ES-I3 (cell line): ENCODE data around the gene TRA2A.
"Not testable (repeated sequence)": the region's sequence is repeated elsewhere in the genome, so short reads cannot be mapped to it uniquely, and the experiment has no call there.

Experiments
- H3K36me3 ChIP-seq: 2 replicates; pipeline ENCODE4 v1.6.1; 2013; ENCODE audit warnings: mild to moderate bottlenecking, low read length, control low read depth, moderate library complexity; ENCODE audit not compliant: insufficient read depth
- H3K4me1 ChIP-seq: 2 replicates; pipeline ENCODE4 v1.6.1; 2013; ENCODE audit warnings: mild to moderate bottlenecking, control low read depth, low read length; ENCODE audit not compliant: insufficient read depth
- H3K9ac ChIP-seq: 2 replicates; pipeline ENCODE4 v1.6.1; 2013; ENCODE audit warnings: low read depth, mild to moderate bottlenecking, low read length, moderate library complexity
- H3K9me3 ChIP-seq: 2 replicates; pipeline ENCODE4 v1.6.1; 2013; ENCODE audit warnings: mild to moderate bottlenecking, low read length, moderate library complexity; ENCODE audit not compliant: control insufficient read depth, insufficient read depth

TRA2A gene

GRCh38 chr7:23530405-23530804, 1.4 kb downstream of the TRA2A start:
- Histone ChIP-seq H3K4me1 (peaks cover 12% of the 10 kb centered on the region; the same call in 1 of the 2 replicates), H3K9ac (peak overlapping the region; percentile 100), H3K9me3 (no peaks in the 10 kb centered on the region), H3K36me3 (no peaks in the 10 kb centered on the region)

GRCh38 chr7:23529262-23529859, 2.4 kb downstream of the TRA2A start:
- H3K9me3 ChIP-seq, result no peaks in the 10 kb centered on the region
- H3K4me1 ChIP-seq, result peaks cover 12% of the 10 kb centered on the region; the same call in 1 of the 2 replicates
- peak overlapping the region; percentile 100; the same call in 1 of the 2 replicates for H3K9ac ChIP-seq
- no peaks in the 10 kb centered on the region for H3K36me3 ChIP-seq

GRCh38 chr7:23525611-23526010, 6.2 kb downstream of the TRA2A start:
- not testable (repeated sequence) for H3K36me3 ChIP-seq, H3K4me1 ChIP-seq, H3K9me3 ChIP-seq, H3K9ac ChIP-seq

- Histone ChIP-seq H3K9ac (no peak overlapping the region), H3K36me3 (peaks cover 13% of the 10 kb centered on the region), H3K4me1 (peaks cover 7% of the 10 kb centered on the region; the same call in 1 of the 2 replicates), H3K9me3 (no peaks in the 10 kb centered on the region)
These were observed 7.3 kb downstream of the TRA2A start for GRCh38 chr7:23524473-23524872.

GRCh38 chr7:23523486-23524075, 8.2 kb downstream of the TRA2A start:
- peaks cover 7% of the 10 kb centered on the region; the same call in 1 of the 2 replicates for H3K4me1 ChIP-seq
- no peaks in the 10 kb centered on the region for H3K9me3 ChIP-seq
- peaks cover 21% of the 10 kb centered on the region for H3K36me3 ChIP-seq
- no peak overlapping the region for H3K9ac ChIP-seq

- Histone ChIP-seq H3K9ac (no peak overlapping the region), H3K36me3 (peaks cover 41% of the 10 kb centered on the region), H3K9me3 (no peaks in the 10 kb centered on the region), H3K4me1 (no peaks in the 10 kb centered on the region)
These were observed 11.2 kb downstream of the TRA2A start for GRCh38 chr7:23520582-23520981.

GRCh38 chr7:23514755-23515154, 17.0 kb downstream of the TRA2A start:
- H3K36me3 ChIP-seq, result peaks cover 53% of the 10 kb centered on the region

GRCh38 chr7:23513746-23514145, 18.0 kb downstream of the TRA2A start:
- H3K9me3 ChIP-seq, H3K4me1 ChIP-seq, H3K9ac ChIP-seq: not testable (repeated sequence)
- H3K36me3 ChIP-seq, result peaks cover 51% of the 10 kb centered on the region

More at GRCh38 chr7:23514755-23515154, 17.0 kb downstream of the TRA2A start:
- no peaks in the 10 kb centered on the region for H3K9me3 ChIP-seq
- no peak overlapping the region for H3K9ac ChIP-seq
- no peaks in the 10 kb centered on the region for H3K4me1 ChIP-seq

- no peaks in the 10 kb centered on the region for H3K9me3 ChIP-seq
- no peaks in the 10 kb centered on the region for H3K36me3 ChIP-seq
- no peak overlapping the region for H3K9ac ChIP-seq
- H3K4me1 ChIP-seq, result no peaks in the 10 kb centered on the region
These were observed 37.8 kb downstream of the TRA2A start for GRCh38 chr7:23494009-23494408.

GRCh38 chr7:23491502-23491901, 40.3 kb downstream of the TRA2A start:
- no peaks in the 10 kb centered on the region for H3K36me3 ChIP-seq
- no peaks in the 10 kb centered on the region for H3K4me1 ChIP-seq
- H3K9me3 ChIP-seq, result no peaks in the 10 kb centered on the region
- H3K9ac ChIP-seq, result no peak overlapping the region

GRCh38 chr7:23490357-23491135, 41.2 kb downstream of the TRA2A start:
- no peaks in the 10 kb centered on the region for H3K9me3 ChIP-seq
- H3K9ac ChIP-seq, result no peak overlapping the region
- H3K4me1 ChIP-seq, result 0 out of 2 replicates have a peak, but pooled peaks cover 3% of the 10 kb centered on the region
- no peaks in the 10 kb centered on the region for H3K36me3 ChIP-seq

- not testable (repeated sequence) for H3K36me3 ChIP-seq, H3K9me3 ChIP-seq, H3K4me1 ChIP-seq, H3K9ac ChIP-seq
These were observed 43.1 kb downstream of the TRA2A start for GRCh38 chr7:23488714-23489113.

- no peak overlapping the region for H3K9ac ChIP-seq
- H3K4me1 ChIP-seq, result 0 out of 2 replicates have a peak, but pooled peaks cover 3% of the 10 kb centered on the region
- no peaks in the 10 kb centered on the region for H3K9me3 ChIP-seq
- no peaks in the 10 kb centered on the region for H3K36me3 ChIP-seq
These were observed 44.1 kb downstream of the TRA2A start for GRCh38 chr7:23487670-23488069.

- H3K4me1 ChIP-seq, result 0 out of 2 replicates have a peak, but pooled peaks cover 3% of the 10 kb centered on the region
- H3K36me3 ChIP-seq, result no peaks in the 10 kb centered on the region
- no peaks in the 10 kb centered on the region for H3K9me3 ChIP-seq
- no peak overlapping the region for H3K9ac ChIP-seq
These were observed 45.6 kb downstream of the TRA2A start for GRCh38 chr7:23486002-23486773.
